Mesothelial cell of epicardium (in vitro differentiated cells): ENCODE measurements around the gene HSD11B2. TPM values are rescaled to one million over a fixed set of nuclear protein-coding genes. Genes with fewer than 3 reads are reported as not detected.

Source experiments
- DNase-seq, 2 experiments: peaks; one replicate each; pipeline ENCODE4 v3.0.0; 2021; ENCODE audit warnings: low spot score in 2 of 2; ENCODE audit not compliant: unreplicated experiment in 2 of 2
- H3K27ac Mint-ChIP-seq: 2 replicates; pipeline ENCODE4 v1.8.0; 2021; ENCODE audit warnings: mixed read lengths
- H3K27me3 Mint-ChIP-seq: 2 replicates; pipeline ENCODE4 v1.8.0; 2021; ENCODE audit warnings: low read depth, mixed read lengths
- H3K36me3 Mint-ChIP-seq: 2 replicates; pipeline ENCODE4 v1.8.0; 2021; ENCODE audit warnings: mixed read lengths
- H3K4me1 Mint-ChIP-seq: 2 replicates; pipeline ENCODE4 v1.8.0; 2021; ENCODE audit warnings: mixed read lengths
- H3K4me3 Mint-ChIP-seq: 2 replicates; pipeline ENCODE4 v1.8.0; 2021; ENCODE audit warnings: mild to moderate bottlenecking, moderate library complexity, mixed read lengths
- H3K9me3 Mint-ChIP-seq: 2 replicates; pipeline ENCODE4 v1.8.0; 2021; ENCODE audit warnings: mixed read lengths
- total RNA-seq: library from RNA; stranded (reverse); gene quantifications from 3 replicates; pipeline ENCODE4 v1.2.1, GENCODE V29; 2021
- TF ChIP-seq, protein P1 (sequence below): fragments of 200-600 bp; sonication (generic); IDR thresholded peaks from one replicate; pipeline ENCODE4 v1.5.0; 2021; ENCODE audit warnings: antibody characterized with exemption; ENCODE audit not compliant: unreplicated experiment

Gene HSD11B2
- total RNA-seq, 1 donor from 2014 or later: 3.7 TPM

DNA sequence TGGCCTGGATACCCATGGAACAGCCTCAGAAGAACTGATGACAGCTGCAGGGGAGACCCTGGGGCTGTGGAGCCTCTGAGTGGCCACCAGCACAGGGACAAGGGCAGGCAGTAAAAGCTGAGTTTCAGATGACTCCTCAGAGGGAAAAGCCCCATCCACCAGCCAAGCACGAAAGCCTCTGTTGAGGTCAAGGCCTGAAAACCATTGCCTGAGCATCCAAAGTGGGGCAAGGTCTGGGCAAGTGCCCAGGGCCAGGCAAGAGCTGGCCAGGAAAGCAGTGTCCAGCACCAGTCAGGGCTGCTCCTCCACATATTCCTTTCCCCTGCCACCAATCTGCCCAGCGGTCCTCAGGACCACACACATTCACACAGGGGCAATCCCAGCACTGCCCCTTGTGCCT is 33.6 kb downstream of the HSD11B2 start:
- Mint-ChIP-seq H3K27ac (no peak overlapping the region), H3K4me1 (peaks cover 7% of the 10 kb centered on the region), H3K9me3 (no peaks in the 10 kb centered on the region), H3K36me3 (no peaks in the 10 kb centered on the region), H3K4me3 (no peak overlapping the region), H3K27me3 (no peaks in the 10 kb centered on the region)
- DNase-seq: no peak
- TF ChIP-seq, protein P1, sequence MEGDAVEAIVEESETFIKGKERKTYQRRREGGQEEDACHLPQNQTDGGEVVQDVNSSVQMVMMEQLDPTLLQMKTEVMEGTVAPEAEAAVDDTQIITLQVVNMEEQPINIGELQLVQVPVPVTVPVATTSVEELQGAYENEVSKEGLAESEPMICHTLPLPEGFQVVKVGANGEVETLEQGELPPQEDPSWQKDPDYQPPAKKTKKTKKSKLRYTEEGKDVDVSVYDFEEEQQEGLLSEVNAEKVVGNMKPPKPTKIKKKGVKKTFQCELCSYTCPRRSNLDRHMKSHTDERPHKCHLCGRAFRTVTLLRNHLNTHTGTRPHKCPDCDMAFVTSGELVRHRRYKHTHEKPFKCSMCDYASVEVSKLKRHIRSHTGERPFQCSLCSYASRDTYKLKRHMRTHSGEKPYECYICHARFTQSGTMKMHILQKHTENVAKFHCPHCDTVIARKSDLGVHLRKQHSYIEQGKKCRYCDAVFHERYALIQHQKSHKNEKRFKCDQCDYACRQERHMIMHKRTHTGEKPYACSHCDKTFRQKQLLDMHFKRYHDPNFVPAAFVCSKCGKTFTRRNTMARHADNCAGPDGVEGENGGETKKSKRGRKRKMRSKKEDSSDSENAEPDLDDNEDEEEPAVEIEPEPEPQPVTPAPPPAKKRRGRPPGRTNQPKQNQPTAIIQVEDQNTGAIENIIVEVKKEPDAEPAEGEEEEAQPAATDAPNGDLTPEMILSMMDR: no peak

DNA sequence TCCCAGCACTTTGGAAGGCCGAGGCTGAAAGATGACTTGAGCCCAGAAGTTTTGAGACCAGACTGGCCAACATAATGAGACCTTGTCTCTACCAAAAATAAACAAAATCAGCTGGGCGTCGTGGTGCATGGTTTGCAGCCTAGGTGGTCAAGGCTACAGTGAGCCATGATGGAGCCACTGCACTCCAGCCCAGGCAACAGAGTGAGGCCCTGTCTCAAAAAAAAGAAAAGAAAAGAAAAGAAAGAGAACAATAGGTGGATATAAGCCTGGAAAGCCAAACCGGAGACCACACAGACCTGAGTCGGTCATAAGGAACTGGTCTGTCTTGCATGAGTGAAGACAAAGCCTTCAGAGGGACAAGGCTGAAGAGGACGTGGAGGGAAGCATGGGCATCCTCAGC is 35.7 kb downstream of the HSD11B2 start:
- TF ChIP-seq, protein P1: no peak
- no peaks in the 10 kb centered on the region for H3K9me3 Mint-ChIP-seq
- no peak overlapping the region for H3K27ac Mint-ChIP-seq
- no peak overlapping the region for H3K4me3 Mint-ChIP-seq
- H3K27me3 Mint-ChIP-seq: no peaks in the 10 kb centered on the region
- no peaks in the 10 kb centered on the region for H3K36me3 Mint-ChIP-seq
- no peak for DNase-seq
- no peaks in the 10 kb centered on the region for H3K4me1 Mint-ChIP-seq

DNA sequence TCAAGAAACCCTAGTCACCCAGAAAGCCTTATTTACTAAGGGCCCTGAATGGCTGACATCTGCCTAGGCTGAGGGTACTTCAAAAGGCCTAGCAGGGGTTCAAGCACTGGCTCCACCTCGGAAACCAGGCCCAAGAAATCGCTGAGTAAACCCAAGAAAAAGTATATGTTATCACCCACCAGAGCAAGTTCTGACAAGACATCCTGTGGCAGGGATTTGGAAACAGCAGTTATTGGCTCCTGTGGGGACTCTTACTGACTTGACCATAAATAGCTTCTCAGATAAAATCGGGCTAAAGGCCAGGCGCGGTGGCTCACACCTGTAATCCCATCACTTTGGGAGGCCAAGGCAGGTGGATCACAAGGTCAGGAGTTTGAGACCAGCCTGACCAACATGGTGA is 37.8 kb downstream of the HSD11B2 start:
- no peaks in the 10 kb centered on the region for H3K36me3 Mint-ChIP-seq
- no peak overlapping the region for H3K27ac Mint-ChIP-seq
- no peak overlapping the region for H3K4me3 Mint-ChIP-seq
- no peaks in the 10 kb centered on the region for H3K4me1 Mint-ChIP-seq
- no peaks in the 10 kb centered on the region for H3K27me3 Mint-ChIP-seq
- no peak for DNase-seq
- TF ChIP-seq, protein P1: no peak
- H3K9me3 Mint-ChIP-seq: no peaks in the 10 kb centered on the region

DNA sequence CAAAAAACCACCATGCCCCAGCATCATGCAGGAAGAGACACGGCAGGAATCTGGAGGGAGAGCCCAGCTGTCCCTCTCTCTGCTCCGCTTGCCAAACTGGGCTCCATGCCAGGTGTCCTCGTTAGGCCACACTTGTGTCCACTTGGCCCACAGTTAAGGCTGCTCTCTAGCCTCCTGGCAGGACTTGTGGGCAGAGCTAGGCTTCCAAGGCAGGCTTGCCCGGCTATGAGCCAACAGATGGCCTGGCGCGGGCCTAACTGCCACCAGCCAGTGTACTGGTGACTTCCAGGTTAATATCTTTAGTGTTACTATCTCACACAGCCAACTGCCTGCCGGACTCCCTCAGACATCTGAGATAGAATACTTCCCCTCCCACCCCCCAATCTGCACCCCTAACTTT is 39.4 kb downstream of the HSD11B2 start:
- H3K36me3 Mint-ChIP-seq: no peaks in the 10 kb centered on the region
- H3K27me3 Mint-ChIP-seq: no peaks in the 10 kb centered on the region
- H3K9me3 Mint-ChIP-seq: no peaks in the 10 kb centered on the region
- DNase-seq: no peak
- H3K4me3 Mint-ChIP-seq: no peak overlapping the region
- H3K27ac Mint-ChIP-seq: no peak overlapping the region
- TF ChIP-seq, protein P1: no peak
- no peaks in the 10 kb centered on the region for H3K4me1 Mint-ChIP-seq

DNA sequence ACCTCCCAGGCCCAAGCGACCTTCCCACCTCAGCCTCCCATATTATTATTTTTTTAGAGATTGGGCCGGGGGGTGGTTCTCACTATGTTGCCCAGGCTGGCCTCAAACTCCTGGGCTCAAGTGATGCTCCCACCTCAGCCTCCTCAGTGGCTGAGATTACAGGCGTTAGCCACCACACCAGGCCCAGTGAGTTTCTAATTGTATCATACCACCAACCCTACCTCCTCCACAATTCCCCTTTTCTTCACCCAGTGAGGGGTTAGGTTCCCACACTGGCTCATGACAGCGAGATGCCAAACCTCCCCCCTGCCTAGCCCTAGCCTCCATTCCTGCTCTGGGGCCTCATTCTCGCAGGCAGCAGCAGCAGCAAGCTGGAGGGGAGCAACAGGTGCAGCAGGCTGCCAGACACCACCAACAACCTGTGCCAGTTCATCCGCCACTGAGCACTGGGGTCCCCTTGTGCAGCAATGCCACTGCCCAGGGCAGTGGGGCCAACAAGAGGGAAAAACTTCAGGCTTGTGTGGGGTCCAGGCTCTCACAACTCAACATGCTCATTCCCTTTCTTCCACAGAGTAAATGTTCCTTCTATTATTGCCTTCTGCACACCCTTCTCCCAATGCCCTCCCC is 41.0 kb downstream of the HSD11B2 start:
- Mint-ChIP-seq H3K27ac (no peak overlapping the region), H3K36me3 (no peaks in the 10 kb centered on the region), H3K4me3 (no peak overlapping the region), H3K4me1 (no peaks in the 10 kb centered on the region), H3K27me3 (no peaks in the 10 kb centered on the region), H3K9me3 (no peaks in the 10 kb centered on the region)
- DNase-seq: no peak
- TF ChIP-seq, protein P1: no peak
